Left colon (tissue), 2 donors: ENCODE results near the gene IPO4. TPM values are rescaled to one million over a fixed set of nuclear protein-coding genes. Genes with fewer than 3 reads are reported as not detected.
A peak's percentile ranks its signal among the peaks of the same experiment; 100 is the strongest.
"Not testable (repeated sequence)": the region's sequence is repeated elsewhere in the genome, so short reads cannot be mapped to it uniquely, and the experiment has no call there.

Source experiments
- ATAC-seq: fragments of 200-7000 bp; cut with Tn5 transposase; one replicate; pipeline ENCODE4 v1.9.1; 2020; ENCODE audit warnings: mild to moderate bottlenecking, moderate library complexity
- DNase-seq, 2 donors: peaks; one replicate each; pipeline ENCODE4 v3.0.0-alpha.2; 2020
- intact Hi-C, 2 donors: fragments of 100-400 bp; cut with DNase I in 1 of 2; cut with micrococcal nuclease in 1 of 2; formaldehyde crosslinking; loops; one replicate each; pipeline versions ENCODE4 v1.11.2 to v1.14.0; 2022; cut with DNase I, micrococcal nuclease
- total RNA-seq, 2 donors: library from RNA; stranded (reverse); fragmentation: NEBNext Ultra II Directional; extraction: Animal tissue kit (Norgen Biotek cat#: 25700); gene quantifications; one replicate each; pipeline ENCODE4 v1.2.1, GENCODE V29; 2021
- donor health status: DM: no; HTN: no; CAD: no.
- donor health status: DM: yes; HTN: yes; CAD: no.

Gene IPO4
- total RNA-seq, 2 donors from 2014 or later = 17.3 to 26.3 TPM

GRCh38 chr14:24222987-24223386 is 34.4 kb upstream of the IPO4 start:
- ATAC-seq, DNase-seq, intact Hi-C loops: not testable (repeated sequence)

GRCh38 chr14:24219521-24219920 is 30.9 kb upstream of the IPO4 start:
- DNase-seq = no peak
- no peak for ATAC-seq
- intact Hi-C loops = no loop called here

GRCh38 chr14:24219080-24219479 is 30.5 kb upstream of the IPO4 start:
- no peak for DNase-seq
- no peak for ATAC-seq
- intact Hi-C loops = no loop called here

DNA sequence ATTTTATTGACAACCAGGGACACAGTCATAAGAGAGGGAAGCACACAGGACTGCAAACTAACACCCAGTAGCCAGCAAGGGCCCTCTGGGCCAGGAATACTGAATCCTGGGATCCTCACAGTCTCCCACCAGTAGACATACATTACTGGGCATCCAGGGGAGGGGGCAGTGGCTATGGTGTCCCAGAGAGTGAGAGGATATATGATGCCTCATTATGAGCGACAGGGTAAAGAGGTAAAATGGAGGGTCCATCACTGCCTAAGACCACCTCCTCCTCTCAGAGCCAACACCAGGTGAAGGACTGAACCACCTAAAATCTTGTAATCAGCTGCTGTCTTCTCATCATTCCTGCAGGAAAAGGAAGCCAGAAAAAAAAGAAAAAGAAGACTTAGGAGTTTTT is 28.3 kb upstream of the IPO4 start:
- ATAC-seq, DNase-seq, intact Hi-C loops: not testable (repeated sequence)

DNA sequence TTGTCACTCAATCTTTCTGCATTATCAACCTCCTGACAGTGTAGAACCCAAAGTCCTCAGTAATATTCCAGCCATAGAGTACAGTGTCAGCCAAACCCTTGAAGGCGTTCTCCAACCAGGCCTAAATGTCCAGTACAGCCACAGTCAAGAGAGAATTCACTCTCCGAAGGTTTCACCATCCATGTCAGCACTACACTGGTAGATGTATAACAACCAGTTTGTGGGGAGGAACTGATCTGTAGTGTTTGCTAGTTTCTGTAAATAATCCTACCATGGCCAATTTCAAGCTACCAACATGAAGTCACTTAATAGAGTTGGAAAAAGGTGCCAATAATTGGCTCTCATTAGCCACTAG is 27.7 kb upstream of the IPO4 start:
- ATAC-seq (no peak), DNase-seq (no peak)
- intact Hi-C loops = no loop called here

GRCh38 chr14:24215495-24216344 is 27.1 kb upstream of the IPO4 start, which contains the start of gene MDP1:
Gene MDP1 (minus strand): TSS chr14:24216066. CDS start chr14:24215955, 111 bp downstream.
- ATAC-seq (peak; percentile 76), DNase-seq (peak; percentile 85 to 90)
- intact Hi-C loops = no loop called here

DNA sequence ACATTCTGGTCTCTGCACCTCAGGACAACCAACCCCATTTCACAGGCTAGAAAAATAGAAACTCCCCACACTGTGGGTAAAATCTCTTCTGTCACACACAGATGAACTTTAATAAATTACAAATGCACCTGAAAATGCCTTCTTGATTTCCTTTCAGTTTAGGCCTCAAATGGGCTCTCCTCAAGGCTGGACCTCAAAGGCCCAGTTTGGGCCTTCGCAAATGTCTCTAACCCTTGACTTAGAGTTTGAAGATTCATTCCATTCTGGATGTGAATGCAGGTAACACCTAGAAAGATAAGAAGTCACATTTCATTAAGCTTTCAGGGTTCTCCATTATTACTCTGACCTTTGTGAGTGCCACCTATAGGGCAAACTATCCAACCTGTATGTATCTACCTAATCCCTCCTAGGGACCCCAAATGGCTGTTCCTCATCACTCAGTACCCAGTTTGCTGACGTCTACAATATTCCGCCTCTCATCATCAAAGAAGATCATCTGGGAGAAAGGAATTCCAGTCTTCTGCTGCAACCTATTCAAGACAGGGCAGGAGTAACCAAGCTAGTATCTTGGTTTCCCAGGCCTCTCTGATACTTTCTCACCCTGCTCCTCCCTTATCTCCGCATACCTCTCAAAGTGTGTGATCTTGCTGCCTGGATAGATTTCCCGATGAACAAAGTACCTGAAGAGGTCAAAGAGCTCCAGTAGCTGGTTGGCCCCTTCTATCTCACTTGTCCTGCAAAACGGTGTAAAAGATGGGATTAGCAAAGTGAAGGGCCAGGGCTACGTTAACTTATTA is 25.4 kb upstream of the IPO4 start:
- ATAC-seq = no peak
- intact Hi-C loops = no loop called here
- DNase-seq = no peak

- ATAC-seq = peak; percentile 83
- peak; percentile 97 to 99 for DNase-seq
- intact Hi-C loops = no loop called here
These were observed 24.6 kb upstream of the IPO4 start, which contains the start of gene CHMP4A for GRCh38 chr14:24212924-24213865. Gene CHMP4A (minus strand): TSS chr14:24213488. CDS start chr14:24213439, 49 bp downstream.

DNA sequence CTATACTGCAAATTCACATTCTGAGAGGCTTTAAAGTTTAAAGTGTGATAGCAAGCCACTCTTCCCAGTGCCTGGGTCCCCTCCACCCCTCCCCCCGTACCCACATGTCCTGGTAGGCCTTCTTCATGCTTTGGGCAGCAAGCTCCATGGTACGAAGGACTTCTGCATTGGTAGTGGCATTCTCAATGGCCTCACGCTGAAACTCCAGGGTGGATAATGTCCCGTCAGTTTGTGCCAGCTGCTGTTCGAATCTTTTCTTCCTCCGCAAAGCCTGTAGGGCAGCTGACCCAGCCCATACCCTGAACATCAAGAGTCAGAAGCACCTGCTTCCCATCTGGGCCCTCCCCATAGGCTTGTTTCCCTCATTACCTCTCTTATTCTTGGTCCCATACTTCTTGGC is 22.7 kb upstream of the IPO4 start:
- no peak for DNase-seq
- no peak for ATAC-seq
- intact Hi-C loops = no loop called here

GRCh38 chr14:24207625-24208024 is 19.0 kb upstream of the IPO4 start:
- ATAC-seq = no peak
- intact Hi-C loops = no loop called here
- no peak for DNase-seq

DNA sequence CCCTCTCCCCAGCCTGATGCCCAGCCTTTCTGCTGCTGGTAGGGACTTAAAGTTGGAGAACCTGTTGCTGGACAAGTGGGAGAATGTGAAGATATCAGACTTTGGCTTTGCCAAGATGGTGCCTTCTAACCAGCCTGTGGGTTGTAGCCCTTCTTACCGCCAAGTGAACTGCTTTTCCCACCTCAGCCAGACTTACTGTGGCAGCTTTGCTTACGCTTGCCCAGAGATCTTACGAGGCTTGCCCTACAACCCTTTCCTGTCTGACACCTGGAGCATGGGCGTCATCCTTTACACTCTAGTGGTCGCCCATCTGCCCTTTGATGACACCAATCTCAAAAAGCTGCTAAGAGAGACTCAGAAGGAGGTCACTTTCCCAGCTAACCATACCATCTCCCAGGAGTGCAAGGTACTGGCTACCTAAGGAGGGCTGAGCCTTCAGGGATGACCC is 18.5 kb upstream of the IPO4 start:
- DNase-seq (no peak), ATAC-seq (no peak)
- intact Hi-C loops = no loop called here

GRCh38 chr14:24206260-24207103 is 17.9 kb upstream of the IPO4 start:
- intact Hi-C loops = no loop called here
- ATAC-seq = no peak
- no peak for DNase-seq

GRCh38 chr14:24204163-24205146 is 15.8 kb upstream of the IPO4 start:
- ATAC-seq (no peak), DNase-seq (no peak)
- intact Hi-C loops = no loop called here

DNA sequence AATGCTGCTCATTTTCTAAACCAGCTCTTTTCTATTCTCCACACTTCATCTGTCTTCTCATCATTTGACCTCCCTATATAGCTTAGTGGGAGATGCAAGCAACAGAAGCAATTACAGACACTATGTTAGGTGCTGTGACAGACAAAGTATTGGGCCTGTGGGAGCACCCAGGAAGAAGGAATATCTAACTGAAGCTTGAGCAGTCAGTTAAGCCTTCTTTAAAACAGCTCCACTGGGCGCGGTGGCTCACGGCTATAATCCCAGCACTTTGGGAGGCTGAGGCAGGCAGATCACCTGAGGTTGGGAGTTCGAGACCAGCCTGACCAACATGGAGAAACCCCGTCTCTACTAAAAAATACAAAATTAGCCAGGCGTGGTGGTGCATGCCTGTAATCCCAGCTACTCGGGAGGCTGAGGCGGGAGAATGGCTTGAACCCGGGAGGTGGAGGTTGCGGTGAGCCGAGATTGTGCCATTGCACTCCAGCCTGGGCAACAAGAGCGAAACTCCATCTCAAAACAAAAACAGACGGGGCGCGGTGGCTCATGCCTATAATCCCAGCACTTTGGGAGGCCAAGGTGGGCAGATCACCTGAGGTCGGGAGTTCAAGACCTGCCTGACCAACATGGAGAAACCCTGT is 14.8 kb upstream of the IPO4 start:
- DNase-seq, ATAC-seq, intact Hi-C loops: not testable (repeated sequence)

DNA sequence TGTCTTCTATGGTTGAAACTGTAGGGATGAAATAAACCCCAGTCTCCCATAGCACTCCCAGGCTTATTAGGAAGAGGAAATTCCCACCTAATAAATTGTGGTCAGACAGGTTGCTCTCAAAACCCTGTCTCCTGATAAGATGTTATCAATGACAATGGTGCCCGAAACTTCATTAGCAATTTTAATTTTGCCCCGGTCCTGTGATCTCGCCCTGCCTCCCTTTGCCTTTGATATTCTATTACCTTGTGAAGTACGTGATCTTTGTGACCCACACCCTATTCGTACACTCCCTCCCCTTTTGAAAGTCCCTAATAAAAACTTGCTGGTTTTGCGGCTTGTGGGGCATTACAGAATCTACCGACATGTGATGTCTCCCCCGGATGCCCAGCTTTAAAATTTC is 13.9 kb upstream of the IPO4 start:
- intact Hi-C loops, ATAC-seq, DNase-seq: not testable (repeated sequence)

GRCh38 chr14:24198814-24199524 is 10.4 kb upstream of the IPO4 start:
- ATAC-seq = peak; percentile 40
- no peak for DNase-seq
- intact Hi-C loops = no loop called here
